ENCODE results near the gene HPCAL1. TPM values are rescaled to one million over a fixed set of nuclear protein-coding genes. Genes with fewer than 3 reads are reported as not detected.

Gene HPCAL1
- total RNA-seq, 1 donor = 34.7 TPM

DNA sequence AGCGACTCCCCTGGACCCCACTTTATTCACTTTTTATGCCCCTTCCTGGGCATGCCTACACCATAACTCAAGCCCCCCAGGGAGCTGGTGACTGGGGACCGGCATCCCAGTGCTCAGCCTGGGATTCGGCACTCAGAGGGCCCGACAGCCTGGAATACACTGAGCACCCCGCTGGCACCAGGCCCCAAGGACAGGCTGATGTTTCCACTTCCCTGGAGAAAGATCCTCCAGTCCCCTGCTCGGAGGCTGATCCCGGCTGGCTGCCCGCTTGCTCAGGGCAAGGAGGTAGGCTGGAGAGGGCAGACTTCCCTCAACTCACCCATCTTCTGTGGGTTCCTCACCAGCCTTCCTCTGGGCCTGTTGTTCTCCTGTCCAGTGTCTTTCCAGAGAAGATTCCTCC is 108.9 kb downstream of the HPCAL1 start:
- no peak overlapping the region for H3K4me3 ChIP-seq (ENCODE audit: low read length)
- H3K4me1 ChIP-seq (ENCODE audit: insufficient read depth, low read length) = peaks cover 50% of the 10 kb centered on the region
- no peaks in the 10 kb centered on the region for H3K9me3 ChIP-seq (ENCODE audit: low read depth, low read length)
- H3K27me3 ChIP-seq (ENCODE audit: insufficient read depth, low read length) = no peaks in the 10 kb centered on the region

DNA sequence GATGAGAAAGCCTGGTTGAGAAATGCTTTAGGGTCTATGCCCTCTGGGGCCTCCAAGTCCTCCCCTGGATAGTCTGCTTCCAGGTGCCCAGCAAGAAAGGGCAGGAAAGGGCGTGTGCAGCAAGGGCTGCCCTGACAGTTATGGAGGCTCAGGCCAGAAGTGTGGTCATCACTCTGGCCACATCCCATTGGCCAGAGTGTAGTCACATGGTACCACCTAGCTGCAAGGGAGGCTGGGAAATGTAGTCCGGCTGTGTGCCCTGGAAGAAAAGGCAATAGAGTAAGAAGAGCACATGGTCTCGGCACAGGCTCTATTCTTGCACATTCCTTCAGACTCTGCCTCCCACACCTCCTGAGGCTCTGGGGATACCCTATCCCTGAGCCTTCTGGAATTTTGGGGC is 109.7 kb downstream of the HPCAL1 start:
- H3K4me3 ChIP-seq (ENCODE audit: low read length) = no peak overlapping the region
- H3K9me3 ChIP-seq (ENCODE audit: low read depth, low read length) = no peaks in the 10 kb centered on the region
- H3K27me3 ChIP-seq (ENCODE audit: insufficient read depth, low read length) = no peaks in the 10 kb centered on the region
- H3K4me1 ChIP-seq (ENCODE audit: insufficient read depth, low read length) = peaks cover 41% of the 10 kb centered on the region

DNA sequence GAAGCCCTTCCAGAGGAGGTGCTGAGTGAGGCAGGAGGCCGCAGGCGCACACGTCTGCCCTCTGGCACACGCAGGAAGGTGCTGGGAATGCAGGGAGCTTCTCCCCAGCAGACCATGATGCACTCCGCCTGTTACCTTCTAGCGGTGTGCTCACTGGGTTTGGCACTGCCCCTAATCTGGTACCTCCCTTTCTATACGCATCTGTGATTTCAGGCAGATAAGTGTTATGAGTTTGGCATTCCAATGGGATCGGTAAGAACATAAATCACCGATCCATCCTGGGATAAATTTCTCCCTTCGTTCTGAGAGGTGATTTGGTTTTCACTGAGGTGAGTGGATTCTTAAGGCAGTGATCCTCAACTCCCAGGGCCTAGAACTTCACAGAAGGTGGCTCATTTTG is 110.8 kb downstream of the HPCAL1 start:
- Histone ChIP-seq H3K9me3 (ENCODE audit: low read depth, low read length) (no peaks in the 10 kb centered on the region), H3K4me1 (ENCODE audit: insufficient read depth, low read length) (peaks cover 30% of the 10 kb centered on the region), H3K4me3 (ENCODE audit: low read length) (no peak overlapping the region), H3K27me3 (ENCODE audit: insufficient read depth, low read length) (no peaks in the 10 kb centered on the region)

DNA sequence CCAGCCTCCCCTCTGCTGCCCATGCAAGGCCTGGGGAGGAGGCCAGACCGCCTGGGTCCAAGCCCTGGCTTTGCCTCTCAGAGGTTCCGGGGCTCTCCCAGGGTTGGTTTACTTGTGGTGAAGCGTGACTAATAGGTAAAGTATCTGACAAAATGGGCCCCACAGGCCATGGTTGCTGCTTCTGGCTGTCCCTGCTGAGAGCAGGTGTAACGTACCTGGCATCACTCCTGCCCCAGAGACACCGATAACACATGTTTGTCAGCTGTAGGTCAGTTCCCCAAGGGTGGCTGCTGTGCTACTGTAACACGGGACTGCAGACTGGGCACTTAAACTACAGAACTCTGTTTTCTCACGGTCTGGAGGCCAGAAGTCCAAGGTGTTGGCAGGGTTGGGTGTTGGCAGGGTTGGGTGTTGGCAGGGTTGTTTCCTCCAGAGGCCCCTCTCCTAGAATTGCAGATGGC is 111.3 kb downstream of the HPCAL1 start:
- H3K4me1 ChIP-seq (ENCODE audit: insufficient read depth, low read length) = peaks cover 25% of the 10 kb centered on the region
- no peaks in the 10 kb centered on the region for H3K9me3 ChIP-seq (ENCODE audit: low read depth, low read length)
- no peak overlapping the region for H3K4me3 ChIP-seq (ENCODE audit: low read length)
- H3K27me3 ChIP-seq (ENCODE audit: insufficient read depth, low read length) = no peaks in the 10 kb centered on the region

- peaks cover 19% of the 10 kb centered on the region for H3K4me1 ChIP-seq (ENCODE audit: insufficient read depth, low read length)
- H3K4me3 ChIP-seq (ENCODE audit: low read length) = no peak overlapping the region
- no peaks in the 10 kb centered on the region for H3K27me3 ChIP-seq (ENCODE audit: insufficient read depth, low read length)
These were observed 111.9 kb downstream of the HPCAL1 start for GRCh38 chr2:10414591-10414990.

DNA sequence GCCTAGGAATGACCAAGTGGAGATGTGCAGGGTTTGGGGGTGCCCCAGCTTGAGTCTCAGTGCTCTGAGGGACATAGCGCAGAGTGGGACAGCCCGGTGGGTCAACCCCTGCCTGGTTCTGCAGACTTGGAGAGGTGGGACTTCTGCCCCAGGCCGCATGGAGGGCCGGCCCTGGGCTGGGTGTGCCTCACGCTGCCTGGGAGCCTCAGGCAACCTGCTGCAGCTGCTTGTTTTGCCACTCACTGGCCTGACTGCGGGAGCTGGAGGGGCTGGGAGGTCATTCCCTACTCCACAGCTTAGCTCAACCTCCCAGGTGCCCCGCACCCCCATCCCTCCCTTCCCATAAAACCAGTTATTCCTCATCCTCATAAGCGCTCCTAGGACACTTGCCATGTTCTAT is 112.3 kb downstream of the HPCAL1 start:
- Histone ChIP-seq H3K4me1 (ENCODE audit: insufficient read depth, low read length) (peaks cover 15% of the 10 kb centered on the region), H3K27me3 (ENCODE audit: insufficient read depth, low read length) (no peaks in the 10 kb centered on the region), H3K4me3 (ENCODE audit: low read length) (no peak overlapping the region), H3K9me3 (ENCODE audit: low read depth, low read length) (no peaks in the 10 kb centered on the region)

More at GRCh38 chr2:10414591-10414990, 111.9 kb downstream of the HPCAL1 start:
- no peaks in the 10 kb centered on the region for H3K9me3 ChIP-seq (ENCODE audit: low read depth, low read length)

- Histone ChIP-seq H3K27me3 (ENCODE audit: insufficient read depth, low read length) (no peaks in the 10 kb centered on the region), H3K4me1 (ENCODE audit: insufficient read depth, low read length) (peaks cover 10% of the 10 kb centered on the region), H3K4me3 (ENCODE audit: low read length) (no peak overlapping the region), H3K9me3 (ENCODE audit: low read depth, low read length) (no peaks in the 10 kb centered on the region)
These were observed 112.9 kb downstream of the HPCAL1 start for GRCh38 chr2:10415640-10416039.

DNA sequence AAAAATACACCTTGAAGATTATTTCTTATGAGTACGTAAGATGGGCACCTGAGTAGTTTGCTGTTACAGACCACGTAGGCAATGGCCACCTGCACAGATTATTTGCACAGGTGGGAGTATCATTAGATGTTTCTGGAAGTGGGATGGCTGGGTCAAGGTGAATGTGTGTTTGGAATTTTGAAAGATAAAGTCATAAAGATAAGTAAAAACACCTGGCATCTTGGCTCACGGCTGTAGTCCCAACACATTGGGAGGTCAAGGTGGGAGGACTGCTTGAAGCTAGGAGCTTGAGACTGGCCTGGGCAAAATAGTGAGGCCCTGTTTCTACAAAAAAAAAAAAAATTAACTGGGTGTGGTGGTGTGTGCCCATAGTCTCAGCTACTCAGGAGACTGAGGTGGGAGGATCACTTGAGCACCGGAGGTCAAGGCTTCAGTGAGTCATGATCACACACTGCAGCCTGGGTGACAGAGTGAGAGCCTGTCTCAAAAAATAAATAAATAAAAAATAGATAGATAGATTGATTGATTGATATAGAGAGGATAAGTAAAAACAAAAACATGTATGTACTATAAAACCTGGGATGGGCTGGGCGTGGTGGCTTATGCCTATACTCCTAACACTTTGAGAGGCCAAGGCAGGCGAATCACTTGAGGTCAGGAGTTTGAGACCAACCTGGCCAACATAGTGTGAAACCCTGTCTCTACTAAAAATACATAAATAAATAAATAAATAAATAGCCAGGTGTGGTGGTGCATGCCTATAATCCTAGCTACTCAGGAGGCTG is 115.0 kb downstream of the HPCAL1 start:
- Histone ChIP-seq H3K4me3 (ENCODE audit: low read length) (no peak overlapping the region), H3K4me1 (ENCODE audit: insufficient read depth, low read length) (no peaks in the 10 kb centered on the region), H3K27me3 (ENCODE audit: insufficient read depth, low read length) (no peaks in the 10 kb centered on the region)

DNA sequence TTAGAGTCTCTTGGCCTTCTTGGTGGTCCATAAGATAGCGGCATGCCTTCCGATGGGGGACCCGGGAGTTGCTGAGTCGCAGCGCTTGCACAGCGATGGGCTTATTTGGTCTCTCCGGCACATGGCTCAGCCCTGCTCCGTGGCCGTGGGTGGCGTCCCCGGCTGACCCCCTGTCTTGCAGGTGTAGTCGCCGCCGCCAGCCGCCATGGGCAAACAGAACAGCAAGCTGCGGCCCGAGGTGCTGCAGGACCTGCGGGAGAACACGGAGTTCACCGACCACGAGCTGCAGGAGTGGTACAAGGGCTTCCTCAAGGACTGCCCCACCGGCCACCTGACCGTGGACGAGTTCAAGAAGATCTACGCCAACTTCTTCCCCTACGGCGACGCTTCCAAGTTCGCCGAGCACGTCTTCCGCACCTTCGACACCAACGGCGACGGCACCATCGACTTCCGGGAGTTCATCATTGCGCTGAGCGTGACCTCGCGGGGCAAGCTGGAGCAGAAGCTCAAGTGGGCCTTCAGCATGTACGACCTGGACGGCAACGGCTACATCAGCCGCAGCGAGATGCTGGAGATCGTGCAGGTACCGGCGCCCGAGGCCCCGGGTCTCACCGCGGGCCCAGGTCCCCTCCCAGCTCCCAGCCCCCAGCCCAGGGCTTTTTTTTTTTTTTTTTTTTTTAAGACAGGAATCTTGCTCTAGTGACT is 117.0 kb downstream of the HPCAL1 start:
- H3K27me3 ChIP-seq (ENCODE audit: insufficient read depth, low read length) = no peaks in the 10 kb centered on the region
- no peak overlapping the region for H3K4me3 ChIP-seq (ENCODE audit: low read length)
- no peaks in the 10 kb centered on the region for H3K9me3 ChIP-seq (ENCODE audit: low read depth, low read length)
- H3K4me1 ChIP-seq (ENCODE audit: insufficient read depth, low read length) = no peaks in the 10 kb centered on the region

More for the DNA sequence above, 115.0 kb downstream of the HPCAL1 start:
- no peaks in the 10 kb centered on the region for H3K9me3 ChIP-seq (ENCODE audit: low read depth, low read length)

- Histone ChIP-seq H3K27me3 (ENCODE audit: insufficient read depth, low read length) (no peaks in the 10 kb centered on the region), H3K4me3 (ENCODE audit: low read length) (no peak overlapping the region), H3K9me3 (ENCODE audit: low read depth, low read length) (no peaks in the 10 kb centered on the region), H3K4me1 (ENCODE audit: insufficient read depth, low read length) (no peaks in the 10 kb centered on the region)
These were observed 119.5 kb downstream of the HPCAL1 start for GRCh38 chr2:10422251-10422650.

GRCh38 chr2:10422732-10423399 is 120.2 kb downstream of the HPCAL1 start:
- Histone ChIP-seq H3K9me3 (ENCODE audit: low read depth, low read length) (no peaks in the 10 kb centered on the region), H3K4me1 (ENCODE audit: insufficient read depth, low read length) (no peaks in the 10 kb centered on the region), H3K4me3 (ENCODE audit: low read length) (no peak overlapping the region), H3K27me3 (ENCODE audit: insufficient read depth, low read length) (no peaks in the 10 kb centered on the region)

DNA sequence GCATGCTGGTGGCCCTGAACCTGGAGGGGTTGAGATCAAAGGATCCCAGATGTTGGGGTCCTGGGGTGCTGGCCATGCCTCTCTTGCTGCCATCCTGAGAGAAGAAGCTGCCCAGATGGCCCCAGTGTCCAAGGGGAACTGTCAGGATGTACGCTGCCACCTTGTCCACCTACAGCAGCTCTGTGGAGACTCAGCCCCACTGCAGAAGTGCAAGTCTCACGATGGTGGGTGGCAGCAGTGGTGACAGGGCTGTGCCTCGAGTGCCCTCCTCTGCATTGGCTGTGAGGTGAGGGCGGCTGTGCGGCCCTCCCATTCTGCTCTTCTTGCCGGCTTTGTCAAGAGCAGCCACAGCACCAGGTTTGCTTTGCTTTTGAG is 120.7 kb downstream of the HPCAL1 start:
- H3K9me3 ChIP-seq (ENCODE audit: low read depth, low read length) = no peaks in the 10 kb centered on the region
- no peaks in the 10 kb centered on the region for H3K4me1 ChIP-seq (ENCODE audit: insufficient read depth, low read length)
- no peaks in the 10 kb centered on the region for H3K27me3 ChIP-seq (ENCODE audit: insufficient read depth, low read length)
- H3K4me3 ChIP-seq (ENCODE audit: low read length) = no peak overlapping the region

- no peaks in the 10 kb centered on the region for H3K27me3 ChIP-seq (ENCODE audit: insufficient read depth, low read length)
- H3K4me3 ChIP-seq (ENCODE audit: low read length) = no peak overlapping the region
- no peaks in the 10 kb centered on the region for H3K4me1 ChIP-seq (ENCODE audit: insufficient read depth, low read length)
- no peaks in the 10 kb centered on the region for H3K9me3 ChIP-seq (ENCODE audit: low read depth, low read length)
These were observed 121.3 kb downstream of the HPCAL1 start for GRCh38 chr2:10424051-10424450.

DNA sequence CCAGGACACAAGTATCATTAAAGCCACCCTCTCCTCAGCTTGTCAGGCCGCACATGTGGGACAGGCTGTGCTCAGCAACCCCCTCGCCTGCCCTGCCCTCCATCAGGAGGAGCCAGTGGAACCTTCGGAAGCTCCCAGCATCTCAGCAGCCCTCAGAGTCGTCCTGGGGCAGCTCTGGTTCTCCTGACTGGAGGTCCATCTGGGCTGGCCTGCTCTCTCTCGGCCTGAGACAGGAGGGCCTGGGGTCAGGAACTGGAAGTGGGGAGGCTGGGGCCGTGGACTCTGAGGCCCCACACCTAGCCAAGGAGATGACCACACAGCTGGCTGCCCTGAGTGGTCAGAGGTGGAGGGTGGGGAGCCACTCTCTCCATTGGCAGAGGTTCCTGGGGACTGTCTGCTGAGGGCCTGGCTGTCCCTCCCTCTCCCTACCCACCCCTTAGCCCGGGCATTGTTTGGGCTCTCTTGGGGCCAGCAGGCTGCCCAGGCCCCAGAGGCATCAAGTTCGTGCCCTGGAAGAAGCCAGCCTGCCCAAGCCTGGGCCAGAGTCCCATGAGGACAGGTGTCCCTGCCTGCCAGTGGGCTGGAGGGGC is 122.3 kb downstream of the HPCAL1 start:
- H3K4me1 ChIP-seq (ENCODE audit: insufficient read depth, low read length) = no peaks in the 10 kb centered on the region
- H3K9me3 ChIP-seq (ENCODE audit: low read depth, low read length) = no peaks in the 10 kb centered on the region
- H3K27me3 ChIP-seq (ENCODE audit: insufficient read depth, low read length) = no peaks in the 10 kb centered on the region
- H3K4me3 ChIP-seq (ENCODE audit: low read length) = no peak overlapping the region

- Histone ChIP-seq H3K9me3 (ENCODE audit: low read depth, low read length) (no peaks in the 10 kb centered on the region), H3K27me3 (ENCODE audit: insufficient read depth, low read length) (no peaks in the 10 kb centered on the region), H3K4me3 (ENCODE audit: low read length) (no peak overlapping the region), H3K4me1 (ENCODE audit: insufficient read depth, low read length) (no peaks in the 10 kb centered on the region)
These were observed 123.0 kb downstream of the HPCAL1 start for GRCh38 chr2:10425699-10426098.
